ENCODE data around the gene TELO2.

TELO2 gene

GRCh38 chr16:1492923-1493745, at the start of gene TELO2:
Gene TELO2 (plus strand): TSS chr16:1493360. CDS start chr16:1494282, 922 bp downstream.
- peak; percentile 69 for DNase-seq (ENCODE audit: low read depth)

- DNase-seq (ENCODE audit: low read depth) = no peak
Observed at GRCh38 chr16:1443403-1443973, 49.7 kb upstream of the TELO2 start.

DNA sequence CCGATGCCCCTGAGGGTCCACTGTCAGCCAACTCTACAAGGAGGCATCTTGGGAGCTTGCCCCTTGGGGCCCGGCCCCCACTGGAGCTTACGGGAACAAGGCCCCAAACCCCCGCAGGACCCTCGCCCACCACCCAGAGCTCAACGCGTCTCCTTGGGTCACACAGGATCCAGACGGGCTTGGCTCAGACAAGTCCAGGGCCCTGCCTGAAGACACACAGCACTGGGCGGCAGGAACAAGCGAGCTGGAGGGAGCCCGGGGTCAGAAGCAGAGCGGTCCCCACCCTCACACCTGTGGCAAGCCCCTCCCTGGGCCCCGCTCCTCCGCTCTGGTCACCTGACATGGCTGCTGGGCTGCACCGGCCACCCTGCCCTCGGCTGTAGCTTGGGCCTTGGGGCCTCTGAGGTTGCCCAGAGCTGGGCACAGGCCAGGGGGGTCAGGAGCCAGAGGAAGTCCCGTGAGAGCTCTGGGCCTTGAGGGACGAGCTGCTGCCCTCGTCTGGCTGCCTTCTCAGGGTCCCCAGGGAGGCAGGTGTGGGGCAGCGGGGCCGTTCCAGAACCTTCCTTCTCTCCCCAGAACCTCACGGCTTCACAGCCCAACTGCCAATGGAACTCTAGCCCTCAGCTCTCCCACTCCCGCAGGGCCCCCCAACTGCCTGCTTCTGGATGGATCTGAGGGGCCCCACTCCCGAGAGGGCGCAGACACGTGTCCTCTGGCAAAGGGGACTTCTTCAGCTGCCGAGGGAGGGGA, 49.0 kb upstream of the TELO2 start, which contains the start of gene CCDC154:
CCDC154 (minus strand) TSS at position 577 of the 750 bp plus-strand sequence; CDS start at position 343, 234 bp downstream.
- DNase-seq (ENCODE audit: low read depth) = no peak

DNA sequence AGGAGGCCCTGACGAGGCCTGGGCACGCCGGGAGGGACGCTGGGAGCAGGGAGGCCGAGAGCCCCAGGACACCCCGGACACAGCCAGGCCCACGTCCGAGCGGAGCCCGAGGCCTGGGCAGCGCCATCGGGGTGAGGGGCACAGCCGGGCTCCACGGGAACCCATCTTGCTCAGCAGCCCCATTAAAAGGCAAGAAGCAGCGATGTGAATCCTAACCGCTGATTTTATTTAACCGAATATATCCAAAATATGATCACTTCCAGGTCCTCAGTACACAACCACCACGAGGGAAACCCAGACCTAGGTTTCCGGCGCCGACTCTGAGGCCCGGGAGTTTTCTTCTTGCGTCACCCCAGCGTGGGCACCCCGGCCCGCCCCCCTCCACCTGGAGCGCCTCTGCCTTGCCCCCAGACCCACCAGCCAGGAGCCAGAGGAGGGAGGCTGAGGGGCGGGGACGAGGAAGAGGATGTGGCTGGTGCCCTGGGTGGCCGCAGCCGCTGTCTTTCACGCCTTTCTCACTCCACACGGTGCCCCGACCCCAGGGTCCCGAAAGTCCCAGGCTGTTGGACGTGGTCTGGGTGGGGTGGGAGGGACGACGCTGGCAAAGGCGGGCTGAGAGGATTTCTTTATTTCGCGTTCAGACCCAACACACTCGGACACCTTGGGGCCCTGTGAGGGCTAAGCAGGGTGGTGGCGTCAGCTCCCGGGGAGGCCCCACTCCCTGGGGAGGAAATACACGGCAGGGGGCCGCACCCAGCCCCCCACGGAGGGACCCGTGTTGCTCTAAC, 48.2 kb upstream of the TELO2 start:
- no peak for DNase-seq (ENCODE audit: low read depth)

- DNase-seq (ENCODE audit: low read depth) = no peak
Observed at GRCh38 chr16:1445518-1446203, 47.5 kb upstream of the TELO2 start.

DNA sequence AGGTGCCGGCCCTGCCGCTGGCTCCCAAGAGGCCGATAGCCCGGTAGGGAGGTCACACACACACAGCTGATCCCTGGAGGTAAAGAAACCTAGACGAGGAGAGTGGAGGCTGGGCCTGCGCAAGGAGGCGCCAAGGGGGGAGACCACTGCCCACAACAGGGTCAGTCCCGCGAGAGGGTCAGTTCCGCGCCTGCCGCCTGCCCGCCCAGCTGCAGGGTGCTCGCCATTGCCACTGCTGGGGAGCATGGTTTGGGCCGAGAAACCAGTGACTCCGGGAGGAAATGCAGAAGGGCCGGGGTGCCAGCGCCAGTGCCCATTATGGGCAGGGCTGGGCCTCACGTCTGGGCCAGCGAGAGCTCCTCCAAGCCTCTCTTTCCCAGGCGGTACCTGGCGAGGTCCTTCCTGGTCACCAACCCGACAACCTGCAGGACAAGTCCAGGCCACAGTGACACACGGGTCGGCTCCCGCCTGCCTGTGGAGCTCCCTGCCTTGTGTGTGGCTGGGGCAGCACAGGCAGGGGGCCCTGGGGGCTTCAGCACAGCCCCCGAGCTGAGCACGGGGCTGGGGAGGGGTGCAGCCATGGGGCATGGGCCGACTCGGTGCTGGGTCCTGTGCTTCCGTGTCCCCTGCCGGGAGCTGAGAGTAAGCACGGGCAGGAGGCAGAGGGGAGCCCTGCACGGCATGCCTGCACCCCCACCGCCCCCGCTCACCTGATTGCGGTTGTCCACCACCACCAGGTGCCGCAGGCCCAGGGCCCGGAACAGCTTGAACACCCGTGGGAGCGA, 46.7 kb upstream of the TELO2 start:
- no peak for DNase-seq (ENCODE audit: low read depth)

- no peak for DNase-seq (ENCODE audit: low read depth)
Observed at GRCh38 chr16:1447965-1448364, 45.2 kb upstream of the TELO2 start.

DNA sequence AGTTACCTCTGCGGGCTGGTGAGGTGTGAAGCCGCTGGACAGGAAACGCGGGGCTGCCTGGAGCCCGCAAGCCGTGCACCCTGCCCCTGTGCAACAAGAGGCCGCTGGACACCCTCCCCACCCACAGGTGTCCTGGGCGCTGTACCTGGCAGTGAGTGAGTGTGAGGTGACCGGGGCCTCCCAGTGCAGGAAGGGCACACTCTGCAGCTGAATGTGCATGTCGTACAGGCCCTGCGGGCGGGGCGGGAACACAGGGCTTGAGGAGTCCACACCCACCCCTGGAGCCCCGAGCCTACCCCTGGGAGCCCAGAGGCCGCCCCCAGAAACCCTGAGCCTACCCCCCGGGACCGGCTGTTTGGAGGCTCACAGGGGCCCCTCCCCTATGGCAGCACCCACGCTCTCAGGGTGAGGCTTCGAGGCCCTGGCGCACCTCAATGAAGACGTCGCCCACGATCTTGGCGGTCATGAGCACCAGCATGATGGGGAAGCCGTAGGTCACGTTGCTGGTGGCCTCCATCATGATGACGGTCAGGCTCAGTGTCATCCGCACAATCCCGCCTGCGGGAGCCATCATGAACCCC, 44.5 kb upstream of the TELO2 start:
- no peak for DNase-seq (ENCODE audit: low read depth)

GRCh38 chr16:1449201-1449788, 43.9 kb upstream of the TELO2 start:
- DNase-seq (ENCODE audit: low read depth) = no peak

DNA sequence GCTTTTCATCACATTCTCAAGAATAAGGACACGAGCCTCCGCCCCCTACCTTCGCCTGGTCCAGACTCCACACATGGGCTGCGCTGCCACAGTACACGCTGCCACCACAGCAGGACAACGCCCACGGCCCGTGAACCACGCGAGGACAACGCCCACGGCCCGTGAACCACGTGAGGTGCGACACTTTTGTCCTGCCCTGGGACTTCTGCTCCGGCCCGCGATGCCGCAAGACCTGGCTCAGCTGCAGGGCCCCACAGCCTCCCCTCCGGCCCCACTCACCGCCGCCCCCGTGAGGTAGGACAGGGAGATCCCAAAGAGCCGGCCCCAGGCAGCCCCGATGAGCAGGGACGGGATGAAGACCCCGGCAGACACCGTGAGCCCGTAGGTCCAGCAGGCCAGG, 42.9 kb upstream of the TELO2 start:
- no peak for DNase-seq (ENCODE audit: low read depth)

DNA sequence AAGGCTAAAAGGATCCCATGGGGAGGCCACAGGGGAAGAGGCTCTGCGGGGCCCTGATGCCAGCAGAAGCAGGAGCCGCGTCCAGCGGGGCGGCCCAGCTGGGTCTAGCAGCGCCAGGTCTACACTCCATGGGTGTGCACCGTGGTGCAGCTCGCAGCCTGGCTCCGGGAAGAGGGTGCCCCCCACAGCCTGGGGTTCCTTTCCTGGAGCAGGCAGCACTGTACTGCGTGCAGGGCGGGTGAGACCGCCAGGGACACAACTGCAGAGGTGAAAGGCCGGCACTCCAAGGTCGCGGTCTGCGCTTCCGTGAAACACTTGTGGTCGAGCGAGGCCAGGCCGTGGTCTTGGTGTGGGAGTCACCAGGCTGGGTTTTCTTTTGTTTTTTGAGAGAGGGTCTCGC, 42.3 kb upstream of the TELO2 start:
- DNase-seq (ENCODE audit: low read depth) = no peak

DNA sequence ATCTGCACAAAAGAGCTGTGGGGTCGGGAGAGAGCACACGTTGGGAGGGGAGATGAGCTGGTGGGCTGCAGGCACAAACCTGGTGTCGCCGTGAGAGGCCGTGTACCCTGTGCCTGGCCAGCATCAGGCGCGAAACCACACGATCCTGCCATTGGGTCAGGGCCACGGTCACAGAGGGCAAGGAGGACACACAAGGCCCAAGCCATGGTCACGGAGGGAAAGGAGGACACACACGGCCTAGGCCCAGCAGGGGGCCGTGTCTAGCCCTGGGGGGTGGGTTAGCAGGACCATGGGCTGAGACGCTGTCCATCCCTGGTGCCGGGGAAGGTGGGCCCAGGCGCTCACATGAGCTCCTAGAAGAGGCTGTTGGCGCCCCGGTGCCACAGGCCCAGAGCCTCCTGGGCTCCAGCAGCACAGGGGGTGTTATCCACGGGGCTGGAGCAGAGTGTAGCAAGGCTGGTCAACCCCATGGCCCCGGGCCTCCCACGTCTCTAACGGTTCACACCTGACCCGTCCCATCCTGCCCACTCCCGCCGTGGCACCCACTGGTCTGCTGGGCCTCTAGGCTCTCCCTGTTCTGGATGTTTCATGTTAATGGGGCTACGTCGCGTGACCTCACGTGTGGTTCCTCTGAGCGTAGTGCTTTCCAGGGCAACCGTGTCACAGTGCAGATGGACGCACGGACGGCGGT, 41.3 kb upstream of the TELO2 start:
- DNase-seq (ENCODE audit: low read depth) = no peak

- DNase-seq (ENCODE audit: low read depth) = no peak
Observed at GRCh38 chr16:1452530-1452929, 40.6 kb upstream of the TELO2 start.

DNA sequence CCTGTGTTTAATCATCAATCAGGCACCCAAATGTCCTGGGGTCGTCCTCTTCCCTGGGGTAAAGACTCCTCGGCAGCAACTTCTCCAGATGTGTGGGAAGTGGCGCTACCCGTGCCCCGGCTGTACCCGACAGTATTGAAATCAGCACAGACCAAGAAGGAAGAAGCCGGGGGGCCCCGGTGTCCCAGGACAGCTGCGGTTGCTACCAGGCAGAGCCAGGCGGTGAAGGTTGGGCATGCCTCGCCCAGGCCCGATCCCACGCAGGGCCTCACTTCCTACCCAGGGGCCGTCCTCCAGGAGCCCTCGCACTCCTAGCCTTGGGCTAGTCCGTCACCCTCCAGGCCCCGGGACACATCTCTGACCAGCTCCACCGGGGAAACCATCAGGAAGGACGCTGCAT, 39.8 kb upstream of the TELO2 start:
- no peak for DNase-seq (ENCODE audit: low read depth)

DNA sequence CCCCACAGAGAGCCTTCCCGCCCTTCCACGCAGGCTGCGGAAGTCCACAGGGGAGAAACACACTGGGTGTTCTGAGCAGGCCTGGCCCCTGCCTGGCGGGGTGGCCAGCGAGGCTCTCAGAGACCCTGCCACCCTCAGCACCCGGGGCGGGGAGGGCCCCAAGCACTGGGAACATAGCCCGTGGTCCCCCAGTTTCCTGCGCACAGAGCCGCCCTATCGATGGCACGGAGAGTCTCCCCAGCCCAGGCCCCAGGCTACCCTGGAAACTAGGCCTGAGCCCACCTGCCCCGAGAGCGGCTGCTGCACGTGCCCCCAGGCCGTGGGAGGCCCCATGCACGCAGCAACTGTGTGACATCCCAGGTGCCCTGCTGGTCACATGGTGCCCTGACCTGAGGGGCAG, 38.6 kb upstream of the TELO2 start:
- no peak for DNase-seq (ENCODE audit: low read depth)

- DNase-seq (ENCODE audit: low read depth) = no peak
Observed at GRCh38 chr16:1455190-1456171, 37.7 kb upstream of the TELO2 start.

DNA sequence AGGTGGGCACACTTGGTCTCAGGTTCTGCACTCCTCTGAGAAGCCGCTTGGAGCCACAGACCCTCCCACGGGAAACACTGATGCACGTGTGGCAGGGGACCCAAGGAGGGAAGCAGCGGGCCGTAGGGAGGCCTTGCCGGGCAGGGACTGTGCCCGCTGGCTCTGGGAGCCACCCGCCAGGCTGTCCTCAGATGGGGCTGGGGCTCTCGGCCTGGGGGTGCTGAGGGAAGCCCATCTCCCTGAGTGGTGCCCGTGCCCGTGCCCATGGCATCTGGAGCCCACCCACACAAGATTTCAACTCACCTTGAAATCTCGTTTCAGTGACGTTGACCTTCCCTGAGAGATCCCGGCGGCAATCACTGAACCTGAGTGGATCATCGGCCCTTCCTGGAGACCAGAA, 36.2 kb upstream of the TELO2 start:
- DNase-seq (ENCODE audit: low read depth) = no peak

Measured in stimulated activated CD8-positive, alpha-beta memory T cell treated with anti-CD3 and anti-CD28 coated beads, Interleukin-7, amount 100 ng/mL, for 24 hours (primary cell).